ENCODE measurements around the gene LORICRIN. TPM values are rescaled to one million over a fixed set of nuclear protein-coding genes. Genes with fewer than 3 reads are reported as not detected.

Gene LORICRIN
- total and polyA plus RNA-seq, 2 of the 4 experiments (the other 2 are of a cell fraction): not detected

GRCh38 chr1:153302308-153302707 lies 42.8 kb downstream of the LORICRIN start:
- no peaks in the 10 kb centered on the region for H3K4me1 ChIP-seq (ENCODE audit: control insufficient read depth, insufficient read depth, low read length)
- no peaks in the 10 kb centered on the region for H3K79me1 ChIP-seq (ENCODE audit: low read depth in 1 of 2, low read length in 2 of 2)
- H2AFZ ChIP-seq (replicated peaks; ENCODE audit: low read length, poor library complexity): no peak overlapping the region
- H3K4ac ChIP-seq (ENCODE audit: low read depth, low read length): no peak overlapping the region
- TF ChIP-seq MAZ (IDR thresholded peaks at IDR 0.05; ENCODE audit: borderline replicate concordance, low read depth, low read length) (no peak), USF2 (IDR thresholded peaks at IDR 0.05; ENCODE audit: low read depth, low read length) (no peak), FOS (IDR thresholded peaks at IDR 0.05; ENCODE audit: low read depth, low read length) (no peak), ELK1 (IDR thresholded peaks at IDR 0.05; ENCODE audit: borderline replicate concordance, low read depth, low read length) (no peak), RCOR1 (IDR thresholded peaks at IDR 0.05; ENCODE audit: insufficient replicate concordance, low read length) (no peak), BHLHE40 (IDR thresholded peaks at IDR 0.05; ENCODE audit: low read depth, low read length) (no peak), MXI1 (IDR thresholded peaks at IDR 0.05; ENCODE audit: borderline replicate concordance, low read depth, low read length) (no peak), RAD21 (IDR thresholded peaks at IDR 0.05; ENCODE audit: low read length) (no peak), MAFK (IDR thresholded peaks at IDR 0.05; ENCODE audit: low read depth, low read length) (no peak), CEBPB (IDR thresholded peaks at IDR 0.05; ENCODE audit: low read depth, low read length) (no peak), SMC3 (IDR thresholded peaks at IDR 0.05; ENCODE audit: low read depth, low read length) (no peak), POLR2A (IDR thresholded peaks at IDR 0.05; ENCODE audit: low read depth, low read length) (no peak), NFE2L2 (IDR thresholded peaks at IDR 0.05; ENCODE audit: low read depth, low read length) (no peak), RFX5 (IDR thresholded peaks at IDR 0.05; ENCODE audit: low read depth, low read length) (no peak), CTCF (conservative IDR thresholded peaks at IDR 0.05; ENCODE audit: low read depth, low read length) (no peak), CHD1 (IDR thresholded peaks at IDR 0.05; ENCODE audit: low read depth, low read length) (no peak)
- no peaks in the 10 kb centered on the region for H3K36me3 ChIP-seq (ENCODE audit: control insufficient read depth, insufficient read depth, low read length)
- H3K9me3 ChIP-seq (ENCODE audit: control insufficient read depth, insufficient read depth, low read length): no peaks in the 10 kb centered on the region
- no peaks in the 10 kb centered on the region for H4K20me1 ChIP-seq (ENCODE audit: insufficient read depth, low read length)
- no peak overlapping the region for H2BK15ac ChIP-seq (ENCODE audit: low read depth, low read length)
- no peak overlapping the region for H2AK5ac ChIP-seq (ENCODE audit: low read depth, low read length)
- DNase-seq (no peak), ATAC-seq (ENCODE audit: low read depth) (no peak)
- no peak overlapping the region for H2BK120ac ChIP-seq (ENCODE audit: low read depth, low read length)
- BruUV-seq (replicated peaks): no TSS peak
- no peaks in the 10 kb centered on the region for H3K9me1 ChIP-seq (ENCODE audit: insufficient read depth, low read length)
- H4K8ac ChIP-seq (ENCODE audit: low read depth in 2 of 2, low read length in 2 of 2): no peak overlapping the region
- H2AK9ac ChIP-seq (replicated peaks; ENCODE audit: low read depth, low read length, poor library complexity): no peak overlapping the region
- no peaks in the 10 kb centered on the region for H3K27me3 ChIP-seq (ENCODE audit: control insufficient read depth, insufficient read depth, low read length)
- dilution Hi-C loops (cut with HindIII; ENCODE audit: low sequenced_read_pairs, unreplicated experiment): no loop called here
- H3K4me2 ChIP-seq (ENCODE audit: low read depth, low read length): no peak overlapping the region
- H3K23ac ChIP-seq (ENCODE audit: low read depth, low read length): no peak overlapping the region
- H3K27ac ChIP-seq (ENCODE audit: insufficient read depth, low read length): no peak overlapping the region
- in situ Hi-C loops (cut with MboI; ENCODE audit: low sequenced_read_pairs): no loop called here
- intact Hi-C loops (cut with micrococcal nuclease): no loop called here
- no peak overlapping the region for H3K14ac ChIP-seq (replicated peaks; ENCODE audit: low read depth, low read length)
- ChIA-PET CTCF (no interaction called here), POLR2A (ENCODE audit: unreplicated experiment) (no interaction called here)
- no peak overlapping the region for H3K18ac ChIP-seq (ENCODE audit: low read depth, low read length)
- WGBS, 2 experiments (ENCODE audit: extremely low coverage in 2 of 2, insufficient read length in 1 of 2): 0% methylated on average over 1 of the region's 5 CpGs; no CpG with 5 or more reads in 1 of the 2 experiments
- H4K5ac ChIP-seq (ENCODE audit: low read depth, low read length): no peak overlapping the region
- no peak overlapping the region for H2BK5ac ChIP-seq (ENCODE audit: low read depth, low read length, poor library complexity, severe bottlenecking)
- no peak overlapping the region for H4K91ac ChIP-seq (ENCODE audit: insufficient read depth, low read depth, low read length)
- H3K9ac ChIP-seq (ENCODE audit: low read depth, low read length): no peak overlapping the region
- no peak overlapping the region for H3K56ac ChIP-seq (ENCODE audit: extremely low read depth, insufficient read depth, low read length)
- H3K4me3 ChIP-seq (ENCODE audit: insufficient read depth, low read depth, low read length): no peak overlapping the region
- H2BK20ac ChIP-seq (ENCODE audit: low read depth, low read length): no peak overlapping the region

All from IMR-90 (cell line).